PFSK-1 (cell line): ENCODE data around the gene COL6A2.

Experiments used
- FOXP2 ChIP-seq: optimal IDR thresholded peaks from 2 replicates; pipeline ENCODE3; 2011; ENCODE audit warnings: borderline replicate concordance, control low read depth, inconsistent platforms; ENCODE audit not compliant: insufficient read depth; ENCODE audit errors: extremely low read length, extremely low read depth
- POLR2AphosphoS5 ChIP-seq: IDR thresholded peaks from 2 replicates; pipeline ENCODE4 v1.6.1; 2012; ENCODE audit warnings: low read depth, mild to moderate bottlenecking, control low read depth, low read length, moderate library complexity
- REST ChIP-seq, 2 experiments: IDR thresholded peaks; 2 replicates each; pipeline versions ENCODE4 v1.6.1 to v1.8.0; 2011 to 2012; ENCODE audit warnings: low read depth in 2 of 2, low read length in 2 of 2, control low read depth in 1 of 2, inconsistent platforms in 1 of 2, mild to moderate bottlenecking in 1 of 2, moderate library complexity in 1 of 2; ENCODE audit not compliant: insufficient read depth in 1 of 2
- SIN3A ChIP-seq: IDR thresholded peaks from 2 replicates; pipeline ENCODE4 v1.6.1; 2012; ENCODE audit warnings: mild to moderate bottlenecking, low read length, moderate library complexity, borderline replicate concordance; ENCODE audit not compliant: insufficient read depth
- TAF1 ChIP-seq: IDR thresholded peaks from 2 replicates; pipeline ENCODE4 v1.6.1; 2012; ENCODE audit warnings: low read length, control low read depth, borderline replicate concordance; ENCODE audit not compliant: insufficient read depth

The COL6A2 gene

GRCh38 chr21:46124926-46125845 lies 27.3 kb downstream of the COL6A2 start:
- TF ChIP-seq TAF1 (no peak), POLR2AphosphoS5 (no peak), FOXP2 (no peak), REST (IDR thresholded peaks at IDR 0.05; ENCODE audit: insufficient read depth in 1 of 2, low read depth in 2 of 2, low read length in 2 of 2) (no peak), SIN3A (no peak)

GRCh38 chr21:46125846-46126301 lies 28.0 kb downstream of the COL6A2 start:
- TF ChIP-seq TAF1 (no peak), SIN3A (no peak), FOXP2 (no peak), POLR2AphosphoS5 (no peak), REST (IDR thresholded peaks at IDR 0.05; ENCODE audit: insufficient read depth in 1 of 2, low read depth in 2 of 2, low read length in 2 of 2) (no peak)

DNA sequence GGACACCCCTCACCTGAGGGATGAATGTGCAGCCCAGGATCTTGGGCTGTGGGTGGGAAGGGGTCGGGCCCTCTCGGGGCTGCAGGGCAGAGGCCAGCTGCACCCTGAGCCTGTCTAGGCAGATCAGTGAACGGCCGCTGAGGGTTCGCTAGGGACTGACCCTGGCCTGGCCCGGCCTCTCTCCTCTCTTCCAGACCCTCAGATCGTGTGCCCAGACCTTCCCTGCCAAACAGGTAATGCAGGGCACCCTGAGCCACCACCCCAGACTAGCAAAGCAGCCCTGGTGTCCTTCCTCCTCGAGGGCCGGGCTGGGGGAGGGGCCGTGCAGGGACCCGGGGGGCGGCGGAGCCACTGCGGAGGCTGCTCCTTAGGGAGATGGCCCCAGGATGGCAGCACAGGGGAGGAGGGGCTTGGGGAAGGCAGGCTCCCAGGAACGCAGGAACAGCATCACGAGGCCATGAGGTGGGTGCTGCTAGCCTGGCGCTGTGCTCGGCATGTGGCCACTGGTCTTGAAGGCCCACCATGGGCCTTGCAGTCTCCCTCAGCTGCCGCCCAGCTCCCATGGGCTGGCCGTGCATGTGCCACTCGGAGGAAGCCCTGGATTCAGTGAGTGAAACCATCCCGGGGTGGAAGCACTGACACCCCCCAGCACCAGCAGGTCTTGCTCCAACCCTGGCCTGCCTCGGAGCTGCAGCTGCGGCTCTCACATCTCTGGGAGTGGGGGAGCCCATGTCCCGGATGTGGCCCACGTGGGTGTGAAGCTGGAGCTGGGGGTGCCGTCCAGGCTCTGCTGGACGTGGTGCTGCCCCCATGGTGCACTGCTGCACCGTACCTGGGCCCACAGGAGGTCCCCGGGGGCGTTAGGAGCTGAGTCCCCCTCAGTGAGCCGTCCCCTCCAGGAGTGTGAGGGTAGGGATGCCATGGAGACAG lies 28.7 kb downstream of the COL6A2 start:
- TF ChIP-seq POLR2AphosphoS5 = no peak
- no peak for TF ChIP-seq SIN3A
- no peak for TF ChIP-seq FOXP2
- TF ChIP-seq REST (IDR thresholded peaks at IDR 0.05; ENCODE audit: insufficient read depth in 1 of 2, low read depth in 2 of 2, low read length in 2 of 2) = no peak
- no peak for TF ChIP-seq TAF1

- TF ChIP-seq SIN3A = no peak
- no peak for TF ChIP-seq REST (IDR thresholded peaks at IDR 0.05; ENCODE audit: insufficient read depth in 1 of 2, low read depth in 2 of 2, low read length in 2 of 2)
- no peak for TF ChIP-seq FOXP2
- no peak for TF ChIP-seq TAF1
- TF ChIP-seq POLR2AphosphoS5 = no peak
Measured at GRCh38 chr21:46127239-46128105, 29.6 kb downstream of the COL6A2 start.
